ENCODE data around the gene RAB20.

Gene RAB20

DNA sequence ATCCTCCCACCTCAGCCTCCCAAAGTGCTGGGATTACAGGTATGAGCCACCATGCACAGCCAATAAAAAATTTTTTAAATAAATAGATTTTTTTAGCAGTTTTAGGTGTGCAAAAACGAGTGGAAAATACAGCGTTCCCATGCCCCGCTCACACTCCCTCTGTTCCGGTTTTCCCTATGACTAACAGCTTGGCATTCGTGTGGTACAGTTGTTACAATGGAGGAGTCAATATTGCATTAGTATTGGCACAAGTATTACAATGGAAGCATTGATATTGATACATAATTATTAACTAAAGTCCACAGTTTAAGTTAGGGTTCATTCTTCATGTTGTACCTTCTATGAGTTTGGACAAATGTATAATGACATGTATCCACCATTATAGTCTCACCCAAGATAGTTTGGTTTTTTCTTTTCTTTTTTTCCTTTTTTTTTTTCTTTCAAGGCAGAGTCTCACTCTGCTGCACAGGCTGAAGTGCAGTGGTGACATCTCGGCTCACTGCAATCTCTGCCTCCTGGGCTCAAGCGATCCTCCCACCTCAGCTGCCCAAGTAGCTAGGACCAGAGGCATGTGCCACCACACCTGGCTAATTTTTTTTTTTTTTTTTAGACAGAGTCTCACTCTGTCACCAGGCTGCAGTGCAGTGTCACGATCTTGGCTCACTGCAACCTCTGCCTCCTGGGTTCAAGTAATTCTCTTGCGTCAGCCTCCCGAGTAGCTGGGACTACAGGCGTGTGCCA, 15.4 kb upstream of the RAB20 start:
- no peaks in the 10 kb centered on the region for H3K9me3 ChIP-seq (ENCODE audit: low read length)
- no peaks in the 10 kb centered on the region for H4K20me1 ChIP-seq (ENCODE audit: insufficient read depth, low read length)
- no peaks in the 10 kb centered on the region for H3F3A ChIP-seq (ENCODE audit: insufficient read depth, low read length)
- H3K9ac ChIP-seq (ENCODE audit: low read length): no peak overlapping the region
- H3K9me2 ChIP-seq (ENCODE audit: low read depth, low read length): no peaks in the 10 kb centered on the region
- no peak overlapping the region for H3K4me2 ChIP-seq (ENCODE audit: low read length)
- H3K36me3 ChIP-seq (ENCODE audit: insufficient read depth, low read length): no peaks in the 10 kb centered on the region
- no peak overlapping the region for H3K4me3 ChIP-seq (ENCODE audit: low read depth, low read length, poor library complexity, severe bottlenecking)
- H3K27ac ChIP-seq (ENCODE audit: low read depth, low read length, poor library complexity, severe bottlenecking): no peak overlapping the region
- no peaks in the 10 kb centered on the region for H3K4me1 ChIP-seq (ENCODE audit: insufficient read depth, low read length, severe bottlenecking)
- TF ChIP-seq, protein P1, sequence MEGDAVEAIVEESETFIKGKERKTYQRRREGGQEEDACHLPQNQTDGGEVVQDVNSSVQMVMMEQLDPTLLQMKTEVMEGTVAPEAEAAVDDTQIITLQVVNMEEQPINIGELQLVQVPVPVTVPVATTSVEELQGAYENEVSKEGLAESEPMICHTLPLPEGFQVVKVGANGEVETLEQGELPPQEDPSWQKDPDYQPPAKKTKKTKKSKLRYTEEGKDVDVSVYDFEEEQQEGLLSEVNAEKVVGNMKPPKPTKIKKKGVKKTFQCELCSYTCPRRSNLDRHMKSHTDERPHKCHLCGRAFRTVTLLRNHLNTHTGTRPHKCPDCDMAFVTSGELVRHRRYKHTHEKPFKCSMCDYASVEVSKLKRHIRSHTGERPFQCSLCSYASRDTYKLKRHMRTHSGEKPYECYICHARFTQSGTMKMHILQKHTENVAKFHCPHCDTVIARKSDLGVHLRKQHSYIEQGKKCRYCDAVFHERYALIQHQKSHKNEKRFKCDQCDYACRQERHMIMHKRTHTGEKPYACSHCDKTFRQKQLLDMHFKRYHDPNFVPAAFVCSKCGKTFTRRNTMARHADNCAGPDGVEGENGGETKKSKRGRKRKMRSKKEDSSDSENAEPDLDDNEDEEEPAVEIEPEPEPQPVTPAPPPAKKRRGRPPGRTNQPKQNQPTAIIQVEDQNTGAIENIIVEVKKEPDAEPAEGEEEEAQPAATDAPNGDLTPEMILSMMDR (IDR thresholded peaks at IDR 0.05; ENCODE audit: low read length): no peak
- H2AFZ ChIP-seq (ENCODE audit: low read length): no peak overlapping the region
- H3K79me2 ChIP-seq (ENCODE audit: insufficient read depth, low read length): no peaks in the 10 kb centered on the region
- H3K27me3 ChIP-seq (ENCODE audit: insufficient read depth, low read length): no peaks in the 10 kb centered on the region

GRCh38 chr13:110576070-110576394, 14.5 kb upstream of the RAB20 start:
- no peaks in the 10 kb centered on the region for H4K20me1 ChIP-seq (ENCODE audit: insufficient read depth, low read length)
- no peaks in the 10 kb centered on the region for H3K79me2 ChIP-seq (ENCODE audit: insufficient read depth, low read length)
- no peaks in the 10 kb centered on the region for H3F3A ChIP-seq (ENCODE audit: insufficient read depth, low read length)
- no peak overlapping the region for H3K4me2 ChIP-seq (ENCODE audit: low read length)
- H3K9me3 ChIP-seq (ENCODE audit: low read length): no peaks in the 10 kb centered on the region
- TF ChIP-seq, protein P1 (IDR thresholded peaks at IDR 0.05; ENCODE audit: low read length): no peak
- no peak for TF ChIP-seq EZH2 (IDR thresholded peaks at IDR 0.05; ENCODE audit: borderline replicate concordance, low read length)
- no peak overlapping the region for H3K9ac ChIP-seq (ENCODE audit: low read length)
- no peaks in the 10 kb centered on the region for H3K9me2 ChIP-seq (ENCODE audit: low read depth, low read length)
- no peaks in the 10 kb centered on the region for H3K4me1 ChIP-seq (ENCODE audit: insufficient read depth, low read length, severe bottlenecking)
- no peaks in the 10 kb centered on the region; the same call in 1 of the 2 replicates for H3K27me3 ChIP-seq (ENCODE audit: insufficient read depth, low read length)
- H2AFZ ChIP-seq (ENCODE audit: low read length): no peak overlapping the region
- H3K36me3 ChIP-seq (ENCODE audit: insufficient read depth, low read length): no peaks in the 10 kb centered on the region
- H3K27ac ChIP-seq (ENCODE audit: low read depth, low read length, poor library complexity, severe bottlenecking): no peak overlapping the region
- no peak overlapping the region for H3K4me3 ChIP-seq (ENCODE audit: low read depth, low read length, poor library complexity, severe bottlenecking)

GRCh38 chr13:110575322-110576069, 14.0 kb upstream of the RAB20 start:
- Histone ChIP-seq H3K27me3 (ENCODE audit: insufficient read depth, low read length) (no peaks in the 10 kb centered on the region; the same call in 1 of the 2 replicates), H3K36me3 (ENCODE audit: insufficient read depth, low read length) (no peaks in the 10 kb centered on the region), H3K79me2 (ENCODE audit: insufficient read depth, low read length) (no peaks in the 10 kb centered on the region), H3K9me3 (ENCODE audit: low read length) (no peaks in the 10 kb centered on the region), H3K9me2 (ENCODE audit: low read depth, low read length) (no peaks in the 10 kb centered on the region), H3K4me1 (ENCODE audit: insufficient read depth, low read length, severe bottlenecking) (no peaks in the 10 kb centered on the region), H3K4me2 (ENCODE audit: low read length) (no peak overlapping the region), H3K4me3 (ENCODE audit: low read depth, low read length, poor library complexity, severe bottlenecking) (no peak overlapping the region), H3K9ac (ENCODE audit: low read length) (no peak overlapping the region), H3F3A (ENCODE audit: insufficient read depth, low read length) (no peaks in the 10 kb centered on the region), H2AFZ (ENCODE audit: low read length) (no peak overlapping the region), H3K27ac (ENCODE audit: low read depth, low read length, poor library complexity, severe bottlenecking) (no peak overlapping the region), H4K20me1 (ENCODE audit: insufficient read depth, low read length) (no peaks in the 10 kb centered on the region)
- TF ChIP-seq EZH2 (IDR thresholded peaks at IDR 0.05; ENCODE audit: borderline replicate concordance, low read length): no peak
